ENCODE measurements around the gene ARID1B.
"Not testable (repeated sequence)": the region's sequence is repeated elsewhere in the genome, so short reads cannot be mapped to it uniquely, and the experiment has no call there.

Gene ARID1B

GRCh38 chr6:157134402-157135047, 357.3 kb downstream of the ARID1B start:
- no peak for DNase-seq (ENCODE audit: low spot score)

- no peak for DNase-seq (ENCODE audit: low spot score)
These were observed 358.5 kb downstream of the ARID1B start for GRCh38 chr6:157135691-157136090.

- no peak for DNase-seq (ENCODE audit: low spot score)
These were observed 360.3 kb downstream of the ARID1B start for GRCh38 chr6:157137501-157137900.

- no peak for DNase-seq (ENCODE audit: low spot score)
These were observed 362.0 kb downstream of the ARID1B start for GRCh38 chr6:157139054-157139708.

GRCh38 chr6:157143171-157143889, 366.2 kb downstream of the ARID1B start:
- no peak for DNase-seq (ENCODE audit: low spot score)

- DNase-seq (ENCODE audit: low spot score): no peak
These were observed 367.0 kb downstream of the ARID1B start for GRCh38 chr6:157143890-157144798.

GRCh38 chr6:157144859-157145568, 367.8 kb downstream of the ARID1B start:
- no peak for DNase-seq (ENCODE audit: low spot score)

GRCh38 chr6:157145656-157146285, 368.6 kb downstream of the ARID1B start:
- DNase-seq (ENCODE audit: low spot score): peak; percentile 35

- DNase-seq (ENCODE audit: low spot score): not testable (repeated sequence)
These were observed 370.2 kb downstream of the ARID1B start for GRCh38 chr6:157147054-157148026.

GRCh38 chr6:157148391-157149323, 371.5 kb downstream of the ARID1B start:
- DNase-seq (ENCODE audit: low spot score): peak; percentile 74

- no peak for DNase-seq (ENCODE audit: low spot score)
These were observed 372.9 kb downstream of the ARID1B start for GRCh38 chr6:157150076-157150475.

GRCh38 chr6:157151029-157151428, 373.9 kb downstream of the ARID1B start:
- DNase-seq (ENCODE audit: low spot score): no peak

GRCh38 chr6:157151989-157152388, 374.8 kb downstream of the ARID1B start:
- no peak for DNase-seq (ENCODE audit: low spot score)

GRCh38 chr6:157152556-157152955, 375.4 kb downstream of the ARID1B start:
- no peak for DNase-seq (ENCODE audit: low spot score)

- no peak for DNase-seq (ENCODE audit: low spot score)
These were observed 378.6 kb downstream of the ARID1B start for GRCh38 chr6:157155804-157156203.

- no peak for DNase-seq (ENCODE audit: low spot score)
These were observed 380.1 kb downstream of the ARID1B start for GRCh38 chr6:157157258-157157657.

GRCh38 chr6:157158456-157158855, 381.3 kb downstream of the ARID1B start:
- no peak for DNase-seq (ENCODE audit: low spot score)

- DNase-seq (ENCODE audit: low spot score): no peak
These were observed 381.7 kb downstream of the ARID1B start for GRCh38 chr6:157158897-157159296.

GRCh38 chr6:157159348-157159747, 382.2 kb downstream of the ARID1B start:
- no peak for DNase-seq (ENCODE audit: low spot score)
